ENCODE results near the gene TMEM150B. TPM values are rescaled to one million over a fixed set of nuclear protein-coding genes. Genes with fewer than 3 reads are reported as not detected.

Gene TMEM150B
- total RNA-seq, 1 donor, result under 0.01 TPM

DNA sequence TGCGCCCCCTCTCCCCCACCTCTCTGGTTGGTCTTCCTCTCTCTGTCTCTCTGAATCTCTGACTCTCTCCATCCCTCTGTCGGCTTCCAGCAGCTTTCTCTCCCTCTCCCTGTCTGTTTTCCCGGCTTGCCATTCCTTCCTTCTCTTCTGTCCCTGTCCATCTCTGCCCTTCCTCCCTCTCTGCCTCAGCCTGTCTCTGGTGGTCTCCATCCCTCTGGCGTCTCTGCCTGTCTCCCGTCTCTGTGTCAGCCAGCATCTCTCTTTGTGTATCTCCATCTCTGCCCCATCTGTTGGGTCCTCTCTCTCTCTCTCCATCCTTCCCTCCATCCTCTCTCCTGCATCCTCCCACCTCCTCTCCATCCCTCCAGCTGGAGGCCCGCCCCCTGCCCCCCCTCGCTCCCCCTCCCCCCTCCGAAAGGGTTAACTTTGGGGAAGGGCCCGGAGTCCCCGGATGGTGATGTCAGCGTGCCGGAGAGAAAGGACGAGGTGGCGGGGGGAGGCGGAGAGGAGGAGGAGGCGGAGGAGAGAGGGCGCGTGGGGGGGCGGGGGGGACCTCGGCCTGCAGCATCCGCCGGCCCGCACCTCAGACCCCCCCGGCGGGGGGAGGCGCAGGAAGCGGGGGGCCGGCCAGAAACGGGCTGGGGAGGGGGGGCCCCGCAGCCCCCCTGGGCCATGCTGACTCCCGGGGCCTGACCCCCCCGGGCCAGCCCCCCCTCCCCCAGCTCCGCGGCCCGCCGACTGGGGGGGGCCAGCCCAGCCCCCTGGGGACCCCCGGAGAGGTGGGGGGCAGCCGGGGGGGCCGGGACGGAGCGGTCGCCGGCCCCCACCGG lies 41.4 kb downstream of the TMEM150B start, which contains the start of gene BRSK1:
Gene BRSK1, plus strand, starts transcription at position 450 of the 830 bp plus-strand sequence. CDS start 446 bp downstream, outside the sequence.
- peaks cover 7% of the 10 kb centered on the region for H3K79me2 ChIP-seq (ENCODE audit: insufficient read depth, low read length)
- no peaks in the 10 kb centered on the region for H3K27me3 ChIP-seq (ENCODE audit: insufficient read depth, low read length)
- no peak within 1 kb of the TSS for H3K27ac ChIP-seq (ENCODE audit: low read depth, low read length)
- TF ChIP-seq, protein P1, sequence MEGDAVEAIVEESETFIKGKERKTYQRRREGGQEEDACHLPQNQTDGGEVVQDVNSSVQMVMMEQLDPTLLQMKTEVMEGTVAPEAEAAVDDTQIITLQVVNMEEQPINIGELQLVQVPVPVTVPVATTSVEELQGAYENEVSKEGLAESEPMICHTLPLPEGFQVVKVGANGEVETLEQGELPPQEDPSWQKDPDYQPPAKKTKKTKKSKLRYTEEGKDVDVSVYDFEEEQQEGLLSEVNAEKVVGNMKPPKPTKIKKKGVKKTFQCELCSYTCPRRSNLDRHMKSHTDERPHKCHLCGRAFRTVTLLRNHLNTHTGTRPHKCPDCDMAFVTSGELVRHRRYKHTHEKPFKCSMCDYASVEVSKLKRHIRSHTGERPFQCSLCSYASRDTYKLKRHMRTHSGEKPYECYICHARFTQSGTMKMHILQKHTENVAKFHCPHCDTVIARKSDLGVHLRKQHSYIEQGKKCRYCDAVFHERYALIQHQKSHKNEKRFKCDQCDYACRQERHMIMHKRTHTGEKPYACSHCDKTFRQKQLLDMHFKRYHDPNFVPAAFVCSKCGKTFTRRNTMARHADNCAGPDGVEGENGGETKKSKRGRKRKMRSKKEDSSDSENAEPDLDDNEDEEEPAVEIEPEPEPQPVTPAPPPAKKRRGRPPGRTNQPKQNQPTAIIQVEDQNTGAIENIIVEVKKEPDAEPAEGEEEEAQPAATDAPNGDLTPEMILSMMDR (IDR thresholded peaks at IDR 0.05; ENCODE audit: extremely low read depth, low read depth, low read length), result no peak
- no peaks in the 10 kb centered on the region for H3K9me3 ChIP-seq (ENCODE audit: low read depth, low read length)
- H3K36me3 ChIP-seq (ENCODE audit: insufficient read depth, low read length), result no peaks in the 10 kb centered on the region
- peak; percentile 95 for DNase-seq (ENCODE audit: insufficient read length, low spot score, missing footprints)
- peaks cover 23% of the 10 kb centered on the region for H3K4me1 ChIP-seq (ENCODE audit: insufficient read depth, low read length)
- peak within 1 kb of the TSS; percentile 43 for H3K4me3 ChIP-seq (ENCODE audit: insufficient read depth, low read length)
- peak within 1 kb of the TSS; percentile 65 for H3K4me2 ChIP-seq (ENCODE audit: insufficient read depth, low read length)
- peak within 1 kb of the TSS; percentile 56 for H2AFZ ChIP-seq (ENCODE audit: low read length)
- no peaks in the 10 kb centered on the region for H4K20me1 ChIP-seq (ENCODE audit: insufficient read depth, low read length)

DNA sequence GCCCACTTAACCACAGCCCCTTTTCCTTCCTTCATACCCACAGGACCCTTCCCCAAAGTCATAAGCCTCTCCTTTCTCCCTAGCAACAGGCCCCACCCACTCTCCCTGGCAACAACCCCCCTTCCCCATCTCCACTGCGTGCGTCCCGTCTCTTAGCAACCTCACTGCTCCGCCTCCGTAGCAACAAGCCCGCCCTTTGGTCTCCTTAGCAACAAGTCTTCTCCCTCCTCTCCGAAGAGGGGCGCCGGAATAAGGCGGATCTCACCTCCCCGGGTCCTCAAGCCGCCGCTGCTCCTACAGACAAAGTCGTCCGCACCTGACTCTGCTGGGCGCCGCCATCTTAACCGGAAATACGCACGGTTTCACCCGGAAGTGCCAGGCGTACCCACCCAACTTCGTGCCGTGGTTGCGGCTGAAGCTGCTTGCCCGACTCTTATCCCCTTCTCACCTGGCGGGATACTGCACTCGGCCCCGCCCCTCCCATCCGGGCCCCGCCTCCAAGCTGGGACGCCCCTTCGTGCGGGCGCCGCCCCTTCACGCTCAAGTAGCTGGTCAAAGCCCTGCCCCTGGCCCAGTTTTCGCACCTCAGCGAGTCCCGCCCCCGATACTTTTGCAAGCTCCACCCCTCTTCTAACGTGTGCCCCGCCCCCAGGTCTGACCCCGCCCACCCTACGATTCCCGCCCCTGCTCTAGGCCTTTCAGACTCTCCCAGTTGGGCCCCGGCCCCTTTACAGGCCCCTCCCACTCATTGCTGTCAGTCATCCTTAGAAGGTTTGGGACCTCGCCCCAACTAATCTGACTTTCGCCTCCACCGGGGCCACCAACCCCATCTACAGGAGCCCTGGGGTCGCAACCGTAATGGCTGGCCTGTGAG lies 45.1 kb downstream of the TMEM150B start, which contains the start of gene HSPBP1:
Gene HSPBP1, minus strand, starts transcription at position 341 of the 874 bp plus-strand sequence. CDS start 502 bp downstream, outside the sequence.
- H3K9me3 ChIP-seq (ENCODE audit: low read depth, low read length), result no peaks in the 10 kb centered on the region
- peaks cover 3% of the 10 kb centered on the region for H3K36me3 ChIP-seq (ENCODE audit: insufficient read depth, low read length)
- H3K4me2 ChIP-seq (ENCODE audit: insufficient read depth, low read length), result peak within 1 kb of the TSS; percentile 98
- DNase-seq (ENCODE audit: insufficient read length, low spot score, missing footprints), result peak; percentile 99
- H4K20me1 ChIP-seq (ENCODE audit: insufficient read depth, low read length), result no peaks in the 10 kb centered on the region
- TF ChIP-seq, protein P1 (IDR thresholded peaks at IDR 0.05; ENCODE audit: extremely low read depth, low read depth, low read length), result no peak
- H3K27me3 ChIP-seq (ENCODE audit: insufficient read depth, low read length), result no peaks in the 10 kb centered on the region
- peaks cover 7% of the 10 kb centered on the region for H3K79me2 ChIP-seq (ENCODE audit: insufficient read depth, low read length)
- H3K4me3 ChIP-seq (ENCODE audit: insufficient read depth, low read length), result peak within 1 kb of the TSS; percentile 97
- peaks cover 17% of the 10 kb centered on the region for H3K4me1 ChIP-seq (ENCODE audit: insufficient read depth, low read length)
- peak within 1 kb of the TSS; percentile 95 for H2AFZ ChIP-seq (ENCODE audit: low read length)
- peak within 1 kb of the TSS; percentile 78 for H3K27ac ChIP-seq (ENCODE audit: low read depth, low read length)

DNA sequence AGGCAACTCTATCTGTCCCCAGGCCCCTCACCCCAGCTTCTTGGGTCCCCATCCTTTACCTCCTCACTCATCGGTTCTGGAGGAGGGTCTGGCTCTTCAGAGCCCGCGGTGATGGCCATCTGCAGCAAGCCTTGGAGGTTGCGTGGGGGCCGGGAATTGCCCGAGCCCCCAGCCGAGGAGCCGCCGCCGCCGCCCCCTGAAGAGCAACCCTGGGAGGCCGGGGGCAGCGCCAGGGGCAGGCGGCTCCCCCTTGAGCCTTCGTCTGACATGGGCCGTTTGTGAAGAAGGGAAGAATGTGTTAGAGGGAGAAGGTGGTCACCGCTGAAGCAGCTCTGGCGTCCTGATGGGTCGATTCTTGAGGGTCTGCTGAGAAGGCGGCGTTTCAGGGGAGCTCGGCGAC lies 45.8 kb downstream of the TMEM150B start:
- Histone ChIP-seq H3K4me3 (ENCODE audit: insufficient read depth, low read length) (peak overlapping the region; percentile 97), H4K20me1 (ENCODE audit: insufficient read depth, low read length) (no peaks in the 10 kb centered on the region), H3K4me1 (ENCODE audit: insufficient read depth, low read length) (peaks cover 17% of the 10 kb centered on the region), H3K4me2 (ENCODE audit: insufficient read depth, low read length) (peak overlapping the region; percentile 98), H2AFZ (ENCODE audit: low read length) (peak overlapping the region; percentile 95), H3K27me3 (ENCODE audit: insufficient read depth, low read length) (no peaks in the 10 kb centered on the region), H3K36me3 (ENCODE audit: insufficient read depth, low read length) (peaks cover 3% of the 10 kb centered on the region), H3K9me3 (ENCODE audit: low read depth, low read length) (no peaks in the 10 kb centered on the region), H3K79me2 (ENCODE audit: insufficient read depth, low read length) (peaks cover 7% of the 10 kb centered on the region), H3K27ac (ENCODE audit: low read depth, low read length) (peak overlapping the region; percentile 78)
- TF ChIP-seq, protein P1 (IDR thresholded peaks at IDR 0.05; ENCODE audit: extremely low read depth, low read depth, low read length), result no peak
- peak; percentile 77 for DNase-seq (ENCODE audit: insufficient read length, low spot score, missing footprints)

All from osteoblast (primary cell).